K562 (cell line): Measurements from ENCODE around the gene FGF12. TPM values are rescaled to one million over a fixed set of nuclear protein-coding genes. Genes with fewer than 3 reads are reported as not detected.

Experiments
- ETS2 ChIP-seq: IDR thresholded peaks from 2 replicates; pipeline ENCODE4 v1.6.1; 2016; ENCODE audit warnings: borderline replicate concordance, missing genetic modification characterization, mild to moderate bottlenecking, moderate library complexity, missing compliant biosample characterization; ENCODE audit not compliant: poor library complexity, severe bottlenecking
- NFXL1 ChIP-seq: fragments of 450-650 bp; formaldehyde crosslinking; IDR thresholded peaks from 2 replicates; pipeline ENCODE4 v1.4.0; 2021; ENCODE audit warnings: mild to moderate bottlenecking
- polyA plus RNA-seq, 8 experiments: library from polyadenylated mRNA; depleted of rRNA in 4 of 8; stranded (reverse) in 5 of 8; unstranded in 3 of 8; fragments of >200 nt; fragmentation: Nextera tagmentation in 2 of 8; fragmentation: Illumina TruSeq in 1 of 8; extraction: Ambion mirVana in 2 of 8; extraction: Trizol in 1 of 8; gene quantifications; 2 replicates each; pipeline versions ENCODE4 v1.2.1 to v1.2.3, GENCODE V29; 2011 to 2014; ENCODE audit warnings: inconsistent platforms in 1 of 8, missing spikeins in 1 of 8
- total RNA-seq, 7 experiments: library from RNA; depleted of rRNA in 6 of 7; stranded (reverse); fragments of >200 nt in 6 of 7; fragmentation: Illumina TruSeq in 2 of 7; extraction: Trizol in 2 of 7; gene quantifications; 2 replicates each; pipeline versions ENCODE4 v1.2.1 to v1.2.3, GENCODE V29; 2011 to 2021; ENCODE audit warnings: low replicate concordance in 1 of 7
- TF ChIP-seq, protein P1 (sequence below): fragments of 450-650 bp; IDR thresholded peaks from 2 replicates; pipeline ENCODE4 v1.6.1; 2016; ENCODE audit warnings: mild to moderate bottlenecking, moderate library complexity

Gene FGF12
- total and polyA plus RNA-seq, 9 of the 15 experiments (the other 6 are each of a cell fraction or from before 2014, with no cell fraction given): not detected

DNA sequence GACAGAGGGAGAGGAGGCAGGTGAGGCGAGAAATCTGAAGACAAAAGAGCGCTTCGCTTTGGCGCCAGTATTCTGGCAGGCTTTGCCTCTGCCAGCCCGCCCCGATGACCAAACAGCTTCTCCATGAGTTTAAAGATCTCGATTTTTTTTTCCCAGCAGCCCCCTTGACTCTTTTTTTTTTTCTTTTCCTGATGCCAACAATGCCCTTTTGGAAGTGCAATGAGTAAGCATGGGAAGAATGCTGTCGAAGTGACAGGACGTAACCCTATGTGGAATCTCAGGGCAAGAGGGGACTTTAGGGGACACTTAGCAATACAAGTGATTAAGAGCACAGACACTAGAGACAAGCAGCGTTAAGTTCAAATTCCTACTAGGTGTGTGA lies 211.7 kb downstream of the FGF12 start (continued):
- TF ChIP-seq, protein P1, sequence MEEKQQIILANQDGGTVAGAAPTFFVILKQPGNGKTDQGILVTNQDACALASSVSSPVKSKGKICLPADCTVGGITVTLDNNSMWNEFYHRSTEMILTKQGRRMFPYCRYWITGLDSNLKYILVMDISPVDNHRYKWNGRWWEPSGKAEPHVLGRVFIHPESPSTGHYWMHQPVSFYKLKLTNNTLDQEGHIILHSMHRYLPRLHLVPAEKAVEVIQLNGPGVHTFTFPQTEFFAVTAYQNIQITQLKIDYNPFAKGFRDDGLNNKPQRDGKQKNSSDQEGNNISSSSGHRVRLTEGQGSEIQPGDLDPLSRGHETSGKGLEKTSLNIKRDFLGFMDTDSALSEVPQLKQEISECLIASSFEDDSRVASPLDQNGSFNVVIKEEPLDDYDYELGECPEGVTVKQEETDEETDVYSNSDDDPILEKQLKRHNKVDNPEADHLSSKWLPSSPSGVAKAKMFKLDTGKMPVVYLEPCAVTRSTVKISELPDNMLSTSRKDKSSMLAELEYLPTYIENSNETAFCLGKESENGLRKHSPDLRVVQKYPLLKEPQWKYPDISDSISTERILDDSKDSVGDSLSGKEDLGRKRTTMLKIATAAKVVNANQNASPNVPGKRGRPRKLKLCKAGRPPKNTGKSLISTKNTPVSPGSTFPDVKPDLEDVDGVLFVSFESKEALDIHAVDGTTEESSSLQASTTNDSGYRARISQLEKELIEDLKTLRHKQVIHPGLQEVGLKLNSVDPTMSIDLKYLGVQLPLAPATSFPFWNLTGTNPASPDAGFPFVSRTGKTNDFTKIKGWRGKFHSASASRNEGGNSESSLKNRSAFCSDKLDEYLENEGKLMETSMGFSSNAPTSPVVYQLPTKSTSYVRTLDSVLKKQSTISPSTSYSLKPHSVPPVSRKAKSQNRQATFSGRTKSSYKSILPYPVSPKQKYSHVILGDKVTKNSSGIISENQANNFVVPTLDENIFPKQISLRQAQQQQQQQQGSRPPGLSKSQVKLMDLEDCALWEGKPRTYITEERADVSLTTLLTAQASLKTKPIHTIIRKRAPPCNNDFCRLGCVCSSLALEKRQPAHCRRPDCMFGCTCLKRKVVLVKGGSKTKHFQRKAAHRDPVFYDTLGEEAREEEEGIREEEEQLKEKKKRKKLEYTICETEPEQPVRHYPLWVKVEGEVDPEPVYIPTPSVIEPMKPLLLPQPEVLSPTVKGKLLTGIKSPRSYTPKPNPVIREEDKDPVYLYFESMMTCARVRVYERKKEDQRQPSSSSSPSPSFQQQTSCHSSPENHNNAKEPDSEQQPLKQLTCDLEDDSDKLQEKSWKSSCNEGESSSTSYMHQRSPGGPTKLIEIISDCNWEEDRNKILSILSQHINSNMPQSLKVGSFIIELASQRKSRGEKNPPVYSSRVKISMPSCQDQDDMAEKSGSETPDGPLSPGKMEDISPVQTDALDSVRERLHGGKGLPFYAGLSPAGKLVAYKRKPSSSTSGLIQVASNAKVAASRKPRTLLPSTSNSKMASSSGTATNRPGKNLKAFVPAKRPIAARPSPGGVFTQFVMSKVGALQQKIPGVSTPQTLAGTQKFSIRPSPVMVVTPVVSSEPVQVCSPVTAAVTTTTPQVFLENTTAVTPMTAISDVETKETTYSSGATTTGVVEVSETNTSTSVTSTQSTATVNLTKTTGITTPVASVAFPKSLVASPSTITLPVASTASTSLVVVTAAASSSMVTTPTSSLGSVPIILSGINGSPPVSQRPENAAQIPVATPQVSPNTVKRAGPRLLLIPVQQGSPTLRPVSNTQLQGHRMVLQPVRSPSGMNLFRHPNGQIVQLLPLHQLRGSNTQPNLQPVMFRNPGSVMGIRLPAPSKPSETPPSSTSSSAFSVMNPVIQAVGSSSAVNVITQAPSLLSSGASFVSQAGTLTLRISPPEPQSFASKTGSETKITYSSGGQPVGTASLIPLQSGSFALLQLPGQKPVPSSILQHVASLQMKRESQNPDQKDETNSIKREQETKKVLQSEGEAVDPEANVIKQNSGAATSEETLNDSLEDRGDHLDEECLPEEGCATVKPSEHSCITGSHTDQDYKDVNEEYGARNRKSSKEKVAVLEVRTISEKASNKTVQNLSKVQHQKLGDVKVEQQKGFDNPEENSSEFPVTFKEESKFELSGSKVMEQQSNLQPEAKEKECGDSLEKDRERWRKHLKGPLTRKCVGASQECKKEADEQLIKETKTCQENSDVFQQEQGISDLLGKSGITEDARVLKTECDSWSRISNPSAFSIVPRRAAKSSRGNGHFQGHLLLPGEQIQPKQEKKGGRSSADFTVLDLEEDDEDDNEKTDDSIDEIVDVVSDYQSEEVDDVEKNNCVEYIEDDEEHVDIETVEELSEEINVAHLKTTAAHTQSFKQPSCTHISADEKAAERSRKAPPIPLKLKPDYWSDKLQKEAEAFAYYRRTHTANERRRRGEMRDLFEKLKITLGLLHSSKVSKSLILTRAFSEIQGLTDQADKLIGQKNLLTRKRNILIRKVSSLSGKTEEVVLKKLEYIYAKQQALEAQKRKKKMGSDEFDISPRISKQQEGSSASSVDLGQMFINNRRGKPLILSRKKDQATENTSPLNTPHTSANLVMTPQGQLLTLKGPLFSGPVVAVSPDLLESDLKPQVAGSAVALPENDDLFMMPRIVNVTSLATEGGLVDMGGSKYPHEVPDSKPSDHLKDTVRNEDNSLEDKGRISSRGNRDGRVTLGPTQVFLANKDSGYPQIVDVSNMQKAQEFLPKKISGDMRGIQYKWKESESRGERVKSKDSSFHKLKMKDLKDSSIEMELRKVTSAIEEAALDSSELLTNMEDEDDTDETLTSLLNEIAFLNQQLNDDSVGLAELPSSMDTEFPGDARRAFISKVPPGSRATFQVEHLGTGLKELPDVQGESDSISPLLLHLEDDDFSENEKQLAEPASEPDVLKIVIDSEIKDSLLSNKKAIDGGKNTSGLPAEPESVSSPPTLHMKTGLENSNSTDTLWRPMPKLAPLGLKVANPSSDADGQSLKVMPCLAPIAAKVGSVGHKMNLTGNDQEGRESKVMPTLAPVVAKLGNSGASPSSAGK: no peak
- no peak for TF ChIP-seq NFXL1 (CRISPR knock-in tag)
- TF ChIP-seq ETS2 (tag): no peak
